IMR-90 (cell line): Measurements from ENCODE around the gene RABL2B. TPM values are rescaled to one million over a fixed set of nuclear protein-coding genes. Genes with fewer than 3 reads are reported as not detected.

Experiments
- ATAC-seq: fragments of 200-7000 bp; cut with Tn5 transposase; 2 replicates; pipeline ENCODE4 v1.9.1; 2020; ENCODE audit warnings: low read depth, mild to moderate bottlenecking, moderate library complexity
- BruUV-seq: library from RNA; stranded (reverse); fragments of 400-500 nt; replicated peaks from 2 replicates; lab custom pipeline; 2021; lab: Mats Ljungman, UMichigan
- CTCF ChIA-PET: fragments of 300-600 bp; formaldehyde crosslinking; extraction: SDS; loops from one replicate; lab custom pipeline; 2021; ENCODE audit warnings: antibody characterized with exemption; lab: Yijun Ruan, JAX
- POLR2A ChIA-PET: fragments of 300-600 bp; sonication (Branson Sonifier 250); formaldehyde crosslinking; loops from one replicate; lab custom pipeline; 2022; ENCODE audit warnings: antibody characterized with exemption; ENCODE audit not compliant: unreplicated experiment; lab: Charles Lee
- DNase-seq: peaks from one replicate; pipeline ENCODE4 v3.0.0; 2013
- H2AFZ ChIP-seq: replicated peaks from 2 replicates; pipeline ENCODE3; 2013; ENCODE audit warnings: low read length, mild to moderate bottlenecking; ENCODE audit not compliant: poor library complexity
- H2AK5ac ChIP-seq: 2 replicates; pipeline ENCODE4 v1.6.1; 2013; ENCODE audit warnings: low read depth, low read length, inconsistent platforms
- H2AK9ac ChIP-seq: replicated peaks from 2 replicates; pipeline ENCODE3; 2013; ENCODE audit warnings: mild to moderate bottlenecking, low read depth, low read length, moderate library complexity; ENCODE audit not compliant: poor library complexity
- H2BK120ac ChIP-seq: 2 replicates; pipeline ENCODE4 v1.6.1; 2013; ENCODE audit warnings: low read depth, low read length, inconsistent platforms
- H2BK15ac ChIP-seq: 3 replicates; pipeline ENCODE4 v1.6.1; 2013; ENCODE audit warnings: low read depth, low read length, inconsistent platforms
- H2BK20ac ChIP-seq: 2 replicates; pipeline ENCODE4 v1.6.1; 2013; ENCODE audit warnings: low read depth, mild to moderate bottlenecking, inconsistent platforms, low read length, moderate library complexity
- H2BK5ac ChIP-seq: 2 replicates; pipeline ENCODE4 v1.6.1; 2013; ENCODE audit warnings: mild to moderate bottlenecking, low read depth, low read length, inconsistent platforms; ENCODE audit not compliant: poor library complexity, severe bottlenecking
- H3K14ac ChIP-seq: replicated peaks from 2 replicates; pipeline ENCODE4 v1.6.1; 2013; ENCODE audit warnings: low read depth, low read length, inconsistent platforms
- H3K18ac ChIP-seq: 2 replicates; pipeline ENCODE4 v1.6.1; 2013; ENCODE audit warnings: low read depth, low read length, control low read depth
- H3K23ac ChIP-seq: 2 replicates; pipeline ENCODE4 v1.6.1; 2013; ENCODE audit warnings: low read depth, low read length, inconsistent platforms
- H3K27ac ChIP-seq: 2 replicates; pipeline ENCODE4 v1.5.1; 2013; ENCODE audit warnings: mild to moderate bottlenecking, control low read depth, low read length; ENCODE audit not compliant: insufficient read depth
- H3K27me3 ChIP-seq: 2 replicates; pipeline ENCODE4 v1.6.1; 2013; ENCODE audit warnings: low read length; ENCODE audit not compliant: control insufficient read depth, insufficient read depth
- H3K36me3 ChIP-seq: 2 replicates; pipeline ENCODE4 v1.6.1; 2013; ENCODE audit warnings: low read length, mixed read lengths; ENCODE audit not compliant: control insufficient read depth, insufficient read depth
- H3K4ac ChIP-seq: 2 replicates; pipeline ENCODE4 v1.6.1; 2013; ENCODE audit warnings: low read depth, low read length, inconsistent platforms
- H3K4me1 ChIP-seq: 2 replicates; pipeline ENCODE4 v1.6.1; 2013; ENCODE audit warnings: low read length, mixed read lengths; ENCODE audit not compliant: control insufficient read depth, insufficient read depth
- H3K4me2 ChIP-seq: 2 replicates; pipeline ENCODE4 v1.6.1; 2013; ENCODE audit warnings: low read depth, mild to moderate bottlenecking, control low read depth, low read length, moderate library complexity
- H3K4me3 ChIP-seq: 2 replicates; pipeline ENCODE4 v1.5.1; 2013; ENCODE audit warnings: low read depth, mild to moderate bottlenecking, control low read depth, low read length, moderate library complexity; ENCODE audit not compliant: insufficient read depth
- H3K56ac ChIP-seq: 2 replicates; pipeline ENCODE4 v1.6.1; 2013; ENCODE audit warnings: low read length, inconsistent platforms; ENCODE audit not compliant: insufficient read depth; ENCODE audit errors: extremely low read depth
- H3K79me1 ChIP-seq, 2 experiments: 2 replicates each; pipeline ENCODE4 v1.6.1; 2013; ENCODE audit warnings: low read length in 2 of 2, inconsistent platforms in 1 of 2, low read depth in 1 of 2
- H3K9ac ChIP-seq: 2 replicates; pipeline ENCODE4 v1.6.1; 2013; ENCODE audit warnings: low read depth, low read length, control low read depth
- H3K9me1 ChIP-seq: 2 replicates; pipeline ENCODE4 v1.6.1; 2013; ENCODE audit warnings: low read length, inconsistent platforms; ENCODE audit not compliant: insufficient read depth
- H3K9me3 ChIP-seq: 2 replicates; pipeline ENCODE4 v1.6.1; 2013; ENCODE audit warnings: low read length; ENCODE audit not compliant: control insufficient read depth, insufficient read depth
- H4K20me1 ChIP-seq: 2 replicates; pipeline ENCODE4 v1.6.1; 2013; ENCODE audit warnings: low read length, inconsistent platforms; ENCODE audit not compliant: insufficient read depth
- H4K5ac ChIP-seq: 2 replicates; pipeline ENCODE4 v1.6.1; 2013; ENCODE audit warnings: mild to moderate bottlenecking, low read depth, low read length, control low read depth
- H4K8ac ChIP-seq, 2 experiments: 2 replicates each; pipeline ENCODE4 v1.6.1; 2013; ENCODE audit warnings: low read depth in 2 of 2, low read length in 2 of 2, control low read depth in 1 of 2, inconsistent platforms in 1 of 2
- H4K91ac ChIP-seq: 2 replicates; pipeline ENCODE4 v1.6.1; 2013; ENCODE audit warnings: low read depth, low read length, inconsistent platforms; ENCODE audit not compliant: insufficient read depth
- BHLHE40 ChIP-seq: fragments of 150-350 bp; IDR thresholded peaks from 2 replicates; pipeline ENCODE4 v1.6.1; 2016; ENCODE audit warnings: mild to moderate bottlenecking, low read depth, low read length
- CTCF ChIP-seq: conservative IDR thresholded peaks from 2 replicates; pipeline ENCODE4 v1.5.1; 2012; ENCODE audit warnings: mild to moderate bottlenecking, low read depth, low read length, improper control_type of control experiment
- MAFK ChIP-seq: IDR thresholded peaks from 2 replicates; pipeline ENCODE4 v1.6.1; 2012; ENCODE audit warnings: low read depth, low read length, improper control_type of control experiment
- POLR2A ChIP-seq: IDR thresholded peaks from 2 replicates; pipeline ENCODE4 v1.6.1; 2012; ENCODE audit warnings: mild to moderate bottlenecking, low read depth, low read length
- RCOR1 ChIP-seq: IDR thresholded peaks from 2 replicates; pipeline ENCODE4 v1.6.1; 2012; ENCODE audit warnings: mild to moderate bottlenecking, low read length, improper control_type of control experiment; ENCODE audit not compliant: insufficient replicate concordance
- WGBS, 2 experiments: methylation state at CpG; one replicate each; pipeline versions ENCODE4 v1.1.5 to v1.1.7; 2013; ENCODE audit warnings: missing lambda C conversion rate in 2 of 2; ENCODE audit not compliant: insufficient read length in 1 of 2; ENCODE audit errors: extremely low coverage in 2 of 2; 5-methylcytosine and 5-hydroxymethylcytosine counted together
- dilution Hi-C: fragments of 300-500 bp; cut with HindIII; formaldehyde crosslinking; loops from one replicate; pipeline ENCODE4 v1.14.3; 2018; ENCODE audit warnings: low sequenced_read_pairs; ENCODE audit not compliant: unreplicated experiment
- in situ Hi-C: fragments of 300-500 bp; cut with MboI; formaldehyde crosslinking; loops from 3 replicates; pipeline ENCODE4 v1.14.3; 2019; ENCODE audit warnings: low sequenced_read_pairs, inconsistent platforms, mixed read lengths
- intact Hi-C: fragments of 100-400 bp; cut with micrococcal nuclease; formaldehyde crosslinking; loops from 2 replicates; pipeline ENCODE4 v1.10.0; 2022
- polyA plus RNA-seq, 3 experiments: library from polyadenylated mRNA; depleted of rRNA; stranded (reverse); fragments of >200 nt; gene quantifications; 2 replicates each; pipeline ENCODE4 v1.2.3, GENCODE V29; 2012; ENCODE audit warnings: low replicate concordance in 1 of 3
- total RNA-seq: library from RNA; depleted of rRNA; stranded (reverse); fragments of >200 nt; gene quantifications from 2 replicates; pipeline ENCODE4 v1.2.3, GENCODE V29; 2012
- TF ChIP-seq, protein P1 (sequence below): fragments of 150-350 bp; IDR thresholded peaks from 2 replicates; pipeline ENCODE4 v1.6.1; 2017; ENCODE audit warnings: mild to moderate bottlenecking, antibody characterized with exemption, low read length, low read depth

Gene RABL2B
- total and polyA plus RNA-seq, 2 of the 4 experiments (the other 2 are of a cell fraction), result 8.4 to 23.3 TPM

DNA sequence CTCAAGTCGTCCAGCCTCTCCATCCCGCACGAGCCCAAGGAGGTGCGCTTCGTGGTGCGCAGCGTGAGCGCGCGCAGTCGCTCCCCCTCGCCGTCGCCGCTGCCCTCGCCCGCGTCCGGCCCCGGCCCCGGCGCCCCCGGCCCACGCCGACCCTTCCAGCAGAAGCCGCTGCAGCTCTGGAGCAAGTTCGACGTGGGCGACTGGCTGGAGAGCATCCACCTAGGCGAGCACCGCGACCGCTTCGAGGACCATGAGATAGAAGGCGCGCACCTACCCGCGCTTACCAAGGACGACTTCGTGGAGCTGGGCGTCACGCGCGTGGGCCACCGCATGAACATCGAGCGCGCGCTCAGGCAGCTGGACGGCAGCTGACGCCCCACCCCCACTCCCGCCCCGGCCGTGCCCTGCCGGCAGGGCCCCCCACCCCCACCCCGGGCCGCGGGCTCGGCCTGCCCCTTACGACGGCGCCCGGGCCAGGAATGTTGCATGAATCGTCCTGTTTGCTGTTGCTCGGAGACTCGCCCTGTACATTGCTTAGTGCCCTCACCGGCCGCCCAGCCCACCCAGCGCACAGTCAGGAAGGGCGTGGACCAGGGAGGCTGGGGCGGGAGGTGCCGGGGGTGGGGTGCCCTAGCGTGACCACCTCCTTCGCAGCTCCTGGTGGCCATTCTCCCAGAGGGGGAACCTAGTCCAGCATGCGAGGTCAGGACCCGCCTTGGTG lies 52.3 kb downstream of the RABL2B start:
- Histone ChIP-seq H4K8ac (no peak overlapping the region), H3K23ac (no peak overlapping the region), H3K9me1 (no peaks in the 10 kb centered on the region), H2BK120ac (no peak overlapping the region), H4K5ac (no peak overlapping the region), H3K4me3 (no peak overlapping the region), H3K9me3 (no peaks in the 10 kb centered on the region), H3K18ac (no peak overlapping the region), H2AK5ac (no peak overlapping the region), H3K56ac (no peak overlapping the region), H3K14ac (no peak overlapping the region), H3K4me2 (no peak overlapping the region), H3K36me3 (0 out of 2 replicates have a peak, but pooled peaks cover 3% of the 10 kb centered on the region), H3K79me1 (no peaks in the 10 kb centered on the region), H4K20me1 (peaks cover 8% of the 10 kb centered on the region), H3K27me3 (peaks cover under 1% of the 10 kb centered on the region; the same call in 1 of the 2 replicates), H2BK15ac (no peak overlapping the region), H4K91ac (no peak overlapping the region), H3K4ac (no peak overlapping the region), H3K9ac (no peak overlapping the region), H3K27ac (no peak overlapping the region), H2BK5ac (no peak overlapping the region), H2AFZ (no peak overlapping the region), H2AK9ac (no peak overlapping the region), H2BK20ac (no peak overlapping the region), H3K4me1 (peaks cover 7% of the 10 kb centered on the region)
- dilution Hi-C loops, result no loop called here
- ATAC-seq (no peak), DNase-seq (no peak)
- in situ Hi-C loops, result no loop called here
- BruUV-seq, result no TSS peak
- TF ChIP-seq RCOR1 (no peak), CTCF (no peak), MAFK (no peak), POLR2A (no peak), BHLHE40 (no peak)
- TF ChIP-seq, protein P1, sequence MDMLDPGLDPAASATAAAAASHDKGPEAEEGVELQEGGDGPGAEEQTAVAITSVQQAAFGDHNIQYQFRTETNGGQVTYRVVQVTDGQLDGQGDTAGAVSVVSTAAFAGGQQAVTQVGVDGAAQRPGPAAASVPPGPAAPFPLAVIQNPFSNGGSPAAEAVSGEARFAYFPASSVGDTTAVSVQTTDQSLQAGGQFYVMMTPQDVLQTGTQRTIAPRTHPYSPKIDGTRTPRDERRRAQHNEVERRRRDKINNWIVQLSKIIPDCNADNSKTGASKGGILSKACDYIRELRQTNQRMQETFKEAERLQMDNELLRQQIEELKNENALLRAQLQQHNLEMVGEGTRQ, result no peak
- intact Hi-C loops, result no loop called here
- CTCF ChIA-PET, result no interaction called here
- WGBS, 2 experiments, result 32% methylated on average over 48 of the region's 76 CpGs; no CpG with 5 or more reads in 1 of the 2 experiments
- POLR2A ChIA-PET, result no interaction called here
